GM23248 (cell line): ENCODE data around the gene ERG.

Source experiments
- EZH2 ChIP-seq: fragments of 200-600 bp; sonication (generic); IDR thresholded peaks from 2 replicates; pipeline ENCODE4 v1.6.1; 2018; ENCODE audit warnings: antibody characterized with exemption, mild to moderate bottlenecking; ENCODE audit not compliant: insufficient read depth, poor library complexity, severe bottlenecking
- EZH2phosphoT487 ChIP-seq: fragments of 200-600 bp; sonication (generic); IDR thresholded peaks from 2 replicates; pipeline ENCODE4 v1.6.1; 2018; ENCODE audit warnings: antibody characterized with exemption, moderate library complexity, mild to moderate bottlenecking, low read depth; ENCODE audit not compliant: insufficient read depth

DNA sequence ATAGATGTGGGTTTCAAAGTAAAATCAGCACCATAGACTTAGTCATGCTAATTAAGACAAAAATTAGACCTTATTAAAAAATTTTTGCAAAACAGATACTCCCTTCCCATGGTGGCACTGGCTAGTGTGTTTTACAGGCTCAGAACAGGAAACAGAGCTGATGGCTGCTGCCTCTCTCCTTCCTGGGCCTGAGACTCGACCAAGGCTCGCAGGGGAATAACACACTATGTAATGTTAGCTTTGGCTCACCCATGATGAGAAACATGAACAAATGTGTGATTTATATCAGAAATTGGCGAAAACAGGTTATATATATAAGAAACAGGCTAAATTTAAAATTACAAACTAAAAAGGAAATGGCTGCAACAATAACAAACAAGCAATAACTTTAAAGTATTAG is 50.7 kb downstream of the ERG start:
- TF ChIP-seq EZH2phosphoT487 (no peak), EZH2 (no peak)
